Loucy (cell line): ENCODE data around the gene CASP9.

Source experiments
- H2AFZ ChIP-seq: fragments of 200-600 bp; sonication (generic); 2 replicates; pipeline ENCODE4 v1.6.0; 2016; ENCODE audit warnings: antibody characterized with exemption, mild to moderate bottlenecking, low read length, moderate library complexity
- H3F3A ChIP-seq: fragments of 200-600 bp; 2 replicates; pipeline ENCODE4 v1.6.0; 2016; ENCODE audit warnings: antibody characterized with exemption, low read depth, mild to moderate bottlenecking
- H3K27me3 ChIP-seq: fragments of 200-600 bp; sonication (generic); 2 replicates; pipeline ENCODE4 v1.6.1; 2014; ENCODE audit warnings: low read length, mild to moderate bottlenecking; ENCODE audit not compliant: insufficient read depth, poor library complexity, severe bottlenecking
- H3K36me3 ChIP-seq: fragments of 200-600 bp; sonication (generic); 2 replicates; pipeline ENCODE4 v1.6.1; 2016; ENCODE audit warnings: low read length; ENCODE audit not compliant: insufficient read depth
- H3K4me1 ChIP-seq: fragments of 200-600 bp; sonication (generic); 2 replicates; pipeline ENCODE4 v1.5.1; 2014; ENCODE audit warnings: low read length, mild to moderate bottlenecking; ENCODE audit not compliant: insufficient read depth, poor library complexity, severe bottlenecking
- H3K4me2 ChIP-seq: fragments of 200-600 bp; sonication (generic); 2 replicates; pipeline ENCODE4 v1.6.0; 2014; ENCODE audit warnings: antibody characterized with exemption, low read length, low read depth, mild to moderate bottlenecking; ENCODE audit not compliant: poor library complexity, severe bottlenecking
- H3K4me3 ChIP-seq: fragments of 200-600 bp; sonication (generic); 2 replicates; pipeline ENCODE4 v1.5.1; 2014; ENCODE audit warnings: low read length, mild to moderate bottlenecking, mixed read lengths; ENCODE audit not compliant: poor library complexity, severe bottlenecking
- H3K79me2 ChIP-seq: fragments of 200-600 bp; sonication (generic); 2 replicates; pipeline ENCODE4 v1.6.1; 2014; ENCODE audit warnings: low read length; ENCODE audit not compliant: insufficient read depth
- H3K9ac ChIP-seq: fragments of 200-600 bp; sonication (generic); 2 replicates; pipeline ENCODE4 v1.6.0; 2014; ENCODE audit warnings: mild to moderate bottlenecking, low read depth, low read length, moderate library complexity; ENCODE audit not compliant: poor library complexity, severe bottlenecking
- H3K9me2 ChIP-seq: fragments of 200-600 bp; sonication (generic); replicated peaks from 2 replicates; pipeline ENCODE4 v1.6.1; 2016; ENCODE audit warnings: low read depth, low read length, mixed read lengths
- H3K9me3 ChIP-seq: fragments of 200-600 bp; sonication (generic); 2 replicates; pipeline ENCODE4 v1.6.1; 2014; ENCODE audit warnings: mild to moderate bottlenecking, antibody characterized with exemption, low read length, low read depth; ENCODE audit not compliant: insufficient read depth
- H4K20me1 ChIP-seq: fragments of 200-600 bp; sonication (generic); 2 replicates; pipeline ENCODE4 v1.6.0; 2014; ENCODE audit warnings: antibody characterized with exemption, low read length, mild to moderate bottlenecking; ENCODE audit not compliant: insufficient read depth, poor library complexity, severe bottlenecking
- CTCF ChIP-seq: fragments of 200-600 bp; sonication (generic); conservative IDR thresholded peaks from 2 replicates; pipeline ENCODE4 v1.5.1; 2014; ENCODE audit warnings: mild to moderate bottlenecking, antibody characterized with exemption, low read length
- EZH2phosphoT487 ChIP-seq: fragments of 200-600 bp; IDR thresholded peaks from 2 replicates; pipeline ENCODE4 v1.6.1; 2018; ENCODE audit warnings: antibody characterized with exemption, mild to moderate bottlenecking, moderate library complexity, borderline replicate concordance

Gene CASP9

GRCh38 chr1:15543251-15543588, 19.2 kb upstream of the CASP9 start:
- H3K27me3 ChIP-seq = no peaks in the 10 kb centered on the region
- no peaks in the 10 kb centered on the region for H4K20me1 ChIP-seq
- H3K79me2 ChIP-seq = no peaks in the 10 kb centered on the region
- H3K36me3 ChIP-seq = peaks cover 11% of the 10 kb centered on the region; the same call in 1 of the 2 replicates
- no peaks in the 10 kb centered on the region for H3K4me1 ChIP-seq
- no peaks in the 10 kb centered on the region for H3K9me2 ChIP-seq
- no peak overlapping the region for H3K4me2 ChIP-seq
- H2AFZ ChIP-seq = no peak overlapping the region
- no peak for TF ChIP-seq EZH2phosphoT487
- no peak for TF ChIP-seq CTCF
- H3K9ac ChIP-seq = no peak overlapping the region
- H3F3A ChIP-seq = no peaks in the 10 kb centered on the region
- no peak overlapping the region for H3K4me3 ChIP-seq
- no peaks in the 10 kb centered on the region for H3K9me3 ChIP-seq

GRCh38 chr1:15542388-15543250, 18.6 kb upstream of the CASP9 start:
- H3K9ac ChIP-seq = no peak overlapping the region
- H3K36me3 ChIP-seq = peaks cover 5% of the 10 kb centered on the region; the same call in 1 of the 2 replicates
- H3K9me3 ChIP-seq = no peaks in the 10 kb centered on the region
- no peaks in the 10 kb centered on the region for H3K4me1 ChIP-seq
- H2AFZ ChIP-seq = no peak overlapping the region
- no peaks in the 10 kb centered on the region for H3K79me2 ChIP-seq
- no peak for TF ChIP-seq CTCF
- TF ChIP-seq EZH2phosphoT487 = no peak
- H3K4me3 ChIP-seq = no peak overlapping the region
- no peaks in the 10 kb centered on the region for H4K20me1 ChIP-seq
- H3K27me3 ChIP-seq = no peaks in the 10 kb centered on the region
- H3K9me2 ChIP-seq = no peaks in the 10 kb centered on the region
- no peaks in the 10 kb centered on the region for H3F3A ChIP-seq
- H3K4me2 ChIP-seq = no peak overlapping the region

GRCh38 chr1:15541231-15541792, 17.3 kb upstream of the CASP9 start:
- no peaks in the 10 kb centered on the region for H3F3A ChIP-seq
- H2AFZ ChIP-seq = no peak overlapping the region
- no peaks in the 10 kb centered on the region for H3K79me2 ChIP-seq
- no peak overlapping the region for H3K9ac ChIP-seq
- no peak for TF ChIP-seq CTCF
- no peak for TF ChIP-seq EZH2phosphoT487
- H4K20me1 ChIP-seq = no peaks in the 10 kb centered on the region
- H3K27me3 ChIP-seq = no peaks in the 10 kb centered on the region
- no peaks in the 10 kb centered on the region for H3K9me2 ChIP-seq
- no peak overlapping the region for H3K4me2 ChIP-seq
- H3K4me3 ChIP-seq = no peak overlapping the region
- no peaks in the 10 kb centered on the region for H3K9me3 ChIP-seq
- peaks cover 3% of the 10 kb centered on the region; the same call in 1 of the 2 replicates for H3K36me3 ChIP-seq
- H3K4me1 ChIP-seq = no peaks in the 10 kb centered on the region
